GOT3 (cell line): ENCODE results near the gene ACSBG1.

ENCODE experiments used
- DNase-seq: peaks from one replicate; lab custom pipeline; 2025; ENCODE audit warnings: mixed read lengths; lab: John Stamatoyannopoulos, UW

ACSBG1 gene

DNA sequence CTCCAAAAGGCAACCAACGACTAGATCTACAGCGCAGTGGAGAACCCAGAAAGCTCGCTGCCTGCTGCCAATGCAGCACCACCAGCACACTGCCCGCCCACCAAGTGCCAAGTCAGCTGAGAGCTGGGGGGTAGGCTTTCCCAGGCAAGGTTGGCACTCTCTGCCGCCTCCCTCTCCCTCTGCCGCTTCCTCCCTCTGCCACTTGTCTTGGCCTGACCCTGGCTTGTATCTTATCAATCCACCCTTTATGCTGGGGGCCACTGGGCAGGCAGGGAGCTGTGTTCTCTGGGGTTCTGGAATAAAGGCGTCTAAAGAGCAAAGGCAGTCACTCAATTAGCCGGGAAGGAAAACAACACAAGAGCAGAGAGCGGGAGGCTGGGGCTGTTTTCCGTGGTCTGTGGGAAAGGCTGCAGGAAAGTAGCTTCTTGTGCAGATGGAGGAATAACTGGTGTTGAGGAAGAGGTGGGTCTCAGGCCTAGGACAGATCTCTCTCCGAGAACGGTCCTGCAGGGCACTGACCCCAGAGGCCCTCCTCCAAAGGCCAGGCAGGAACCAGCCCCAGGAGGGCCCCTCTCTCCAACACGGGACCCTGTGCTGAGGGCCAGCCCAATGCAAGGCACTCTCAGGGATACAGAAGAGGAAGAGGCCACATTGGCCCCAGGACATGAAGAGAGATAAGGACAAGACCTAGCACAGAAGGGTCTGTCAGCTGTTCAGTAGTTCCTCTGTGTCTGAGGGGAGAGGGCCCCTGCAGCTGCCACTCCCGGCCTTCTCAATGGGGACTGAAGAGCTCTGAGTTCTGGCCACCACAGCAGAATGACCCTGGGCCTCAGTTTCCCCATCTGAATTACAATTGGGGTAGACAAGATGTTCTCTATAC is 30.8 kb downstream of the ACSBG1 start:
- DNase-seq: no peak

DNA sequence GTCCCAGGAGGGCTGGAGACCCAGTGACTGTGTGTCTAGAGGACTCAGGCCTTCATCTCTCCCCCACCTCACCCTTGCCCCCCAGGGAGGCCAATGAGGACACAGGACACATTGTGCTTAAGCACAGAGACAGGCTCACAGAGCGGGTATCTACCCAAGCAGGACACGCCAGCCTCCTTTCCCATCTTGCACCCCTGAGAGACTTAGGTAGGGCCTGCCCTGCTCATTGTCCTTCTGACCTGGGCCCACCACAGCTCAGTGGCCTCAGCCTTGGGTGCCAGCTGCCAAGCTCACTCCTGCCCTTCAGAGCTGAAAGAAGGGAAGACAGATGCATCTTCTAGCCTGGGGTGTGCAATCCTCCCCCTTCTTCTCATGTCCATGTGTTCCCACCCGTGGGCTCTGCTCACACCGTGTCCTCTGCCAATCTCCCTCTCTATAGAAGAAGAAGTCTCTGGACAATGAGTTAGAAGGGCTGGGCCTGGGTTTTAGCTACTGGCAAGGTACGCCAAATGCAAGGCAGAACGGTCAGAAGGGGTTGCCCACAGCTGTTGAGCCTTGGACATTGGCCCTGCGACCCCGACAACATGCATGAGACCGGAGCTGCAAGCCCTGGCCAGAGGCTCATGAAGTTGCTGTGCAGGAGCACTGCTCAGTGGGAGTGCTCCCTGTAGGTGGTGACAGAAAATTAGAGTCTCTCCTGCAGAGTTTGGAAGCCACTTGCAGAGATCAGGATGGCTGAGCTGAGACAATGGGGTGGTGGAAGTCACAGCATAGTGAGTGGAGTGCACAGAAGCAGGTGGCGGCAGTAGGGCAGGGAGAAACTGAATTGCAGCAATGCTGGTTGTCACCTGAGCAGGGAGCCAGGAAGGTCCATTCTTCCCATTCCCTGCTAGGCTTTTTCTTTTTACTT is 32.8 kb downstream of the ACSBG1 start:
- DNase-seq: no peak

DNA sequence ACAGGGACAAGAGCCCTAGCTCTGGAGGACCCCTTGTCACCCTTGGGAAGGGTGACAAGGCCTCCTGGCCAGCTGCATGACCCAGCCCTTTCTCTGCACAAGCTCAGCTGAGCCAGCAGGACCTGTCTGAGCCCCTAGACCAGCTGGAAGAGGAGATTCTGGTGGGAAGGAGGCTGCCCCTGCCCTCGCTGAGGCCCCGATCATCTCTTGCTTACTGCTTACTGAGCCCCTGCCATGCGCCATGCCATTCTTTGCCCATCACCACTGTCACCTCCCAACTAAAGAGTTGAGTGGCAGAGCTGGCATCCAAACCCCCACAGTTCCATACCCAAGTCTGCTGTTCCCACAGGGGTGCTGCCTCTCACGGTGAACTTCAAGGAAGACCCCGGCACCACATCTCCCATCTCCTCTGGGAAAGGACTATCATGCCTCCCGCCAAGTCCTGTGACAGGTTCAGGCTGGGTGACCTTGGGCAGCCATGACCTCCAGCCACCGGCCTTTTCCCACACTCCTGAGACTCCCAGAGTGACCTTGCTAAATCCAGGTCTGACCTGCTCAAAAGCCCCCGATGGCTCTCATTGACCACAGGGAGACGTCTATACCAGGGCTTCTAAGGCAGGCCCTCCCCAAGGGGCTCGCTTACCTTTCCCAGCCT is 34.0 kb downstream of the ACSBG1 start:
- DNase-seq: no peak

GRCh38 chr15:78197632-78198031 is 36.7 kb downstream of the ACSBG1 start:
- no peak for DNase-seq

DNA sequence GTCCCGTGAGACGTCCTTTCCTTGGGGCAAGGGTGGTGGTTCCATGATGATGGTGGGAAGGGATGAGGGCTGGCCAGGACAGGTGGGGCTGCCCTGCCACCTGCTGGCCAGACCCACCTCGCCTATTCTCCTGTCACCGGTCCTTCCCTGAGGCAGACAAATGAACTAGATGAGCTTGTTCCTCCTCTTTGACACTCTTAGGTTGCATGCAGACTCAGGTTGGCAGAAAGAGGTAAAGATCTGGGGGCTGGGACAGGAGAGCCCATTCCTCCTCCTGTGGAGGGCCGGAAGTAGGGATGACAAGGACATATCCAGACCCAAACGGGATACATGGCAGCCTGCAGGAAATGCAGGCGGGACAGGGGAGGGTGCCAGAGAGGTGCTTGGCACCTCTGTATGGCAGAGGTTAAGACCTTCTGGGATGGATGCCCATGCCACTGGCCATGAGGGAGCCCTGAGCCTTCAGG is 38.6 kb downstream of the ACSBG1 start:
- no peak for DNase-seq

DNA sequence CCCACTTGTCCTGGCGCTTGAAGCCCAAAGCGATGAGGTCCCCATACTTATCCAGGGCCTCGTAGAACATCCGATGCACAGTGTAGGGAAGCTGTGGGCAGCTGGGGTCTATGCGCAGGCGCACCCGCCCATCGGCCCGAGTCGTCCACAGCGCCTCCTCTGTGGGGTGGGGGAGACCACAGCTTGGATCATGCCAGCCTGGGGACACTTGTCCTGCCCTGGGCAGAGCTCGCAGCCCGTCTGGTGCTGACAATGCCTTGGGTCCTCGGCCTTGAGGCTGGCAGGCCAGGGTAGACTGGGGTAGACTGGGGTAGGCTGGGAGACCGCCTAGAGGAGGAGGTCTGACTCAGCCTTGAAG is 39.8 kb downstream of the ACSBG1 start:
- DNase-seq: no peak

DNA sequence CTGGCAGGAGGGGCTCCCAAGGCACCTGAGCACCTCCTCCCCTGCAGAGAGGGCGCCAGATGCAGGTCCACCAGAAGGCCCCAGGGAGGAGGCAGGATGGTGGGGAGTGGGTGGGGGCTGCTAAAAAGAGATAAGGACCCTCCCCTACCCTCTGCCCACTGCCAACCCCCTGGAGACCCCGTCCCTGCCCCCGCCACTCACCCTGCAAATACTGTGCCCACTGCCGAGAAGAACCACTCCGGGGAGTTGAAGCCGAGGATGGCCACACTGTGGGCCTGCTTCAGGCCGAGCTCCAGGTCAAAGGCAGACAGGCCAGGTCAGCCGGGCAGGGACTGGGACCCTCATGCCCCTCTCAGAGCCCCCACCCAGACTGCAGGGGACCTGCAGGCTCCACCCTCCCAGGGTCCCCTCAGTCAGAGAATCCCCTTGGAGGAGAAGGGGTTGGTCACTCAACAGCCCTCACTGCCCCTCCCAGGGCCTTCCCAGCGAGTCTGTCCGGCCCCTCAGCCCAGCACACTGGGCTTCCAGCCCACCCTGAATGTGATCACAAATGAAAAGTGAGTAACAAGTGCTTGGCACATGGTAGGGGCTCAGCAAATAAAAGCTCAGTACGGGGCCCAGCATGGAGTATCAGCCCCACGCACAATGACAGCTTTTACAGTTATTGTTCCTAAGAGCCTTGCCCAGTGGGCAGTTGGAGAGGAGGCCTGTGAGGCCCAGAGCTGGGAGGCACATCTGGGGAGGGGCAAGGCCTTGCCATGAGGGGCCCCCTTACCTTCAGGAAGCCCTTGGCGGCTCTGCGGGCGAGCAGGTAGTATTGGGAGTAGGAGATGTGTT is 40.4 kb downstream of the ACSBG1 start:
- no peak for DNase-seq

DNA sequence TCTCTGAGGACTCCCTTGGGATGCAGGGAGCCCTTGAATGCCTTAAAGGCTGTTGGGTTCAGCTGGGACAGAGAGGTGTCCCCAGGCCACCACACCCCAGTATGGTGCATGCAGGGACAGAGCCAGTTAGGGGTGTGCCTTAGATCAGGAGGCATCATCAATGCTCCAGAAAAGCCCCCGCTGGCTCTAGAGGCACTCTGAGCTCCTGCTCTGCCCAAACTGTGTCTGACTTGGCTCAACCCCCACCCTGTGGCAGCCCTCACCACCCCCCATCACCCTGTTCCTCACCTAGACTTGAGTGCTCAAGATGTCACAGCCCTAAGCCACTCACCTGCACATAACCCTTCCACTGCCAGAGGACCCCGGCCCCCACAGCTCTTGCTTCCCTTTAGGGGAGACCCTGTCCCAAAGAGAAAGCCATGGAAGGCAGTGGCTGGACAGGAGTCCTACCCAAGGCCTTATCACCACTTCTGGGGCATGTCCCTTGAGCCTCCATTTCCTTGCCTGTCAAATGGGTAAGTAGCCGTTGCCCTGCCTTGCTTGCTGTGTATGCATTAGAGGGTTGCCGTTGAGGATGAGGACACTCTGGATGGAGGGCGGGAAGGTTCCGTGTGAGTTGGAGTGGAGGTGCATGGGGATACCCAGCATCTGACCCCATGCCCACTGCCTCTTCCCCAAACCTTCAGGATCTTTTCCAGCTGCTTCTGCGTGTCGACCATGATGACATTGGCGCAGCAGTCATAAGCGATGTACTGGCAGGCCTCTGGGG is 41.4 kb downstream of the ACSBG1 start:
- DNase-seq: no peak

DNA sequence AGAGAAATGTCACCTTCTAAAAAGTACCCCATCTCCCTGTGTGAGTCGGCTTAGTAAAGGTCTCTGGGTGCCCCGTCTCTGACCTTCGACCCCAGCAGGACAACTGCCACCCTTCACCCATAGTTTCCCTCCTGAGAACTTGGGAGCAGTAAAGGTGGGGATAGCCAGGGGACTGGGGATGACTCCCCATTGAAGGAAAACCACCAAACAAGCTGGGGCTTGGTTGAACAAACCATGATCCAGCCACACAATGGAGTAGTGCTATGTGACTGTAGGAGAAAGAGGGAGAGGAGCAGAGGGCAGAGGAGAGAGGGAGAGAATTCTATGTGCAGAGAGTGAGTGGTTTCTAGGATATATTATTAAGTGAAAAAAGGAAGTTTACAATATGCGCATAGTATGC is 51.5 kb downstream of the ACSBG1 start:
- DNase-seq: no peak

DNA sequence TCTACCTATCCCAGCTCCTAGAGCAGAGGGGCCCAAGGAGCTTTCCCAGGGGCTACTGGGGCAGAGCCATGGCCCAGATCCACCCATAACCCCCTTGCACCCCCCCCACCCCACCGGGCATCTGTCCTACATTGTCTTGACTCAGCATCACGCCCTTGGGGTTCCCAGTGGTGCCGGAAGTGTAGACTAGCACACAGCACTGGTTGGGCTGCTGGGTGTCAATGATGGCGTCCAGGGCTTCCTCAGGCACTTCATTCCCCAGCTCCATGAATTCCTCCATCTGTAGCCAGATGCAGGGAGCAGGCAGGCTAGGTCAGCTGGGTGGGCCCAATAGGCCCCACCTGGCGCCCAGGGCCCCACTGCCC is 52.0 kb downstream of the ACSBG1 start:
- no peak for DNase-seq

DNA sequence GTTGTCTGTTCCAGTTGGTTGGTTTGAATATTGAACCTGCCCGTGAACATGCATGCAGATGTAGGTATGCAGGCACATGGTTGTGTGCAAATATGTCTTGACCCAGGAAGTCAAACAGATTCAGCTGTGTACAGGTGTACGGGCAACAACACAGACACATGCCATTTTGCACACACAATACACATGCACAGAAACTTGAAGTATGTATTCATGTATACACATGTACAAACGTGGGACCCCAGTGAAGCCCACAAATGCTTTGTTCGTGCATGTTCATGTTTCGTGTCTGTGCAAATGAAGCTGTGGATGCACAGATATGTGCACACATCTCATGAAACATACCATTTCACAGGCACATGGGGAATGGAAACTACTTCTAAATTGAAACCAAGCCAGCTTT is 54.5 kb downstream of the ACSBG1 start:
- no peak for DNase-seq

DNA sequence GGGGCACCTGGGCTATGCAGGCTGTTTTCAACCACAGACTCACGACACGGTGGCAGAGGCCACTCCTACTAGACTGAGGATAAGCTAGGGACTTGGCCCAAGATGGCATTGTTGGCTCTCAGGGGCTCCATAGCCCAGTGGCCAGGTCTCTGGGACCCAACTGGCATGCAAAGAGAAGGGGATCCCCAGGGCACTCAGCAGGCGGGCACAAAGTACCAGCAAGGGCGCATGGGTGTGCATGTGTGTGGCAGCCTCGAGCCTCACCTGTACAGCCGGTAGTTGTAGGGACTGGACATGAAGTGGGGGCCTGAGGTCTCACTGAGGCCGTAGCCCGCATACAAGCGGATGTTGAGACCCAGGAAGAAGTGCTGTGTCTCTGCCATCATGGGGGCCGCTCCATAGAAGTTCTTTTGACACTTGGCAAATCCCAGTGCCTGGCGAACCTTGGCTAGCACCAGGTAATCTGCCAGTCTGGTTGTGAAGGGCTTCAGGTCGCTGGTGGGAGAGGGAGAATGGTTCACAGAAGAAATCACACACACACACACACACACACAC is 55.0 kb downstream of the ACSBG1 start:
- DNase-seq: no peak

DNA sequence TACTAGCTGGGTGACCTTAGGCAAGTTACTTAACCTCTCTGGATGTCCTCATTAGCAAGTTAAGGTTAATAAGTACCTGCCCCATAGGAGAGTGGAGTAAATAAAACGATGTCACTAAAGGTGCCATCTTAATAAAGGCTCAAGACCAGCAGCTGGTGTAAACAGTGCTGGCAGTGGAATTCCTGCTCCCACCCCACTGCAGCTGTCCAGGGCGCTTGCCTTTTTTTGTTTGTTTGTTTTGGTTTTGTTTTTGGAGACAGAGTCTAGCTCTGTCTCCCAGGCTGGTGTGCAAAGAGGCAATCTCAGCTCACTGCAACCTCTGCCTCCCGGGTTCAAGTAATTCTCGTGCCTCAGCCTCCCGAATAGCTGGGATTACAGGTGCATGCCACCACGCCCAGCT is 56.3 kb downstream of the ACSBG1 start:
- DNase-seq: no peak

GRCh38 chr15:78177447-78177873 is 56.9 kb downstream of the ACSBG1 start:
- DNase-seq: no peak

GRCh38 chr15:78175330-78175729 is 59.0 kb downstream of the ACSBG1 start:
- DNase-seq: no peak

- no peak for DNase-seq
Measured at GRCh38 chr15:78174401-78174800, 60.0 kb downstream of the ACSBG1 start.

GRCh38 chr15:78171864-78172472 is 62.4 kb downstream of the ACSBG1 start:
- DNase-seq: no peak

GRCh38 chr15:78170848-78171773 is 63.3 kb downstream of the ACSBG1 start:
- no peak for DNase-seq

- no peak for DNase-seq
Measured at GRCh38 chr15:78168608-78169007, 65.8 kb downstream of the ACSBG1 start.
